Heart left ventricle (tissue), 16 donors: ENCODE results near the gene IRAK2. TPM values are rescaled to one million over a fixed set of nuclear protein-coding genes. Genes with fewer than 3 reads are reported as not detected.

ENCODE experiments used
- ATAC-seq, 4 donors: fragments of 200-7000 bp; cut with Tn5 transposase; one replicate each; pipeline ENCODE4 v1.9.1; 2020 to 2022; ENCODE audit warnings: moderate library complexity in 4 of 4, mild to moderate bottlenecking in 3 of 4, moderate number of reproducible peaks in 1 of 4
- DNase-seq, 5 donors: peaks; one replicate each; pipeline ENCODE4 v3.0.0-alpha.2; 2020
- H3K27ac ChIP-seq, 12 donors: fragments of 200-600 bp; sonication (generic) in 4 of 12; one replicate each; pipeline versions ENCODE4 v1.5.0 to v1.8.0; 2016 to 2022; ENCODE audit warnings: mild to moderate bottlenecking in 2 of 12
- H3K27me3 ChIP-seq, 9 donors: fragments of 200-600 bp; sonication (generic) in 2 of 9; one replicate each; pipeline versions ENCODE4 v1.5.1 to v1.8.0; 2016 to 2022; ENCODE audit warnings: mild to moderate bottlenecking in 3 of 9
- H3K36me3 ChIP-seq, 9 donors: fragments of 200-600 bp; sonication (generic) in 2 of 9; one replicate each; pipeline versions ENCODE4 v1.5.0 to v1.8.0; 2018 to 2022; ENCODE audit warnings: mild to moderate bottlenecking in 2 of 9
- H3K4me1 ChIP-seq, 12 donors: fragments of 200-600 bp; sonication (generic) in 4 of 12; one replicate each; pipeline versions ENCODE4 v1.5.0 to v1.8.0; 2016 to 2022; ENCODE audit warnings: mild to moderate bottlenecking in 3 of 12
- H3K4me3 ChIP-seq, 12 donors: fragments of 200-600 bp; sonication (generic) in 4 of 12; one replicate each; pipeline versions ENCODE4 v1.5.0 to v1.8.0; 2017 to 2022; ENCODE audit warnings: mild to moderate bottlenecking in 9 of 12, moderate library complexity in 4 of 12
- H3K9me3 ChIP-seq, 12 donors: fragments of 200-600 bp; sonication (generic) in 4 of 12; one replicate each; pipeline versions ENCODE4 v1.5.0 to v1.8.0; 2016 to 2022; ENCODE audit warnings: mild to moderate bottlenecking in 1 of 12
- CTCF ChIP-seq, 12 donors: fragments of 200-600 bp; sonication (generic) in 4 of 12; IDR thresholded peaks; one replicate each; pipeline versions ENCODE4 v1.5.0 to v1.8.0; 2018 to 2022; ENCODE audit warnings: antibody characterized with exemption in 12 of 12, mild to moderate bottlenecking in 5 of 12
- POLR2A ChIP-seq, 2 donors: fragments of 450-650 bp; IDR thresholded peaks; one replicate each; pipeline ENCODE4 v1.6.1; 2017; ENCODE audit warnings: antibody characterized with exemption in 2 of 2, mild to moderate bottlenecking in 2 of 2, moderate library complexity in 2 of 2
- WGBS, 4 donors: extraction: QIAGEN DNeasy Blood & Tissue Kit in 2 of 4; methylation state at CpG; one replicate each; pipeline versions ENCODE4 v1.1.5 to v1.1.7; 2013 to 2018; 5-methylcytosine and 5-hydroxymethylcytosine counted together
- intact Hi-C, 10 donors: fragments of 100-400 bp; cut with DNase I; formaldehyde crosslinking; loops; one replicate each; pipeline versions ENCODE4 v1.11.1 to v1.14.2; 2022
- polyA plus RNA-seq, 2 donors: library from polyadenylated mRNA; stranded (reverse); fragments of 200-250 nt; gene quantifications; one replicate each; pipeline ENCODE4 v1.2.3, GENCODE V29; 2013
- total RNA-seq, 9 donors: library from RNA; depleted of rRNA in 2 of 9; stranded (reverse); fragments of >200 nt in 2 of 9; fragmentation: NEBNext Ultra II Directional in 3 of 9; extraction: Animal tissue kit (Norgen Biotek cat#: 25700) in 3 of 9; gene quantifications; one replicate each; pipeline versions ENCODE4 v1.1.0 to v1.2.4, GENCODE V29; 2016 to 2023
- donor health status: ischemic (EF 13 %, LVEDD 7.1; RV severe dilation, severe dysfunction).
- donor health status: healthy with polysubstance abuse.
- donor health status: DM: no; HTN: yes; CAD: no.
- donor health status: DM: no; HTN: no; CAD: no.
- donor health status: ischemic (EF 25% LVEDD 6.9; RV normal size, moderate dysfunction).
- donor health status: ischemic (EF 25% LVEDD 5.7; RV mildly dilated, moderate dysfunction).
- donor health status: healthy.
- donor health status: DM: yes; HTN: yes; CAD: no.
- donor health status: ischemic (EF 35%, LVEDD 5.7; RV mildly dilated, moderate dysfunction).
- donor health status: nonischemic (EF 11% LVEDD 7.7; RV severe dilation, severe dysfunction).
- donor health status: DM: yes; HTN: yes; CAD: no.
- donor health status: PGD.
- donor health status: ischemic (EF 29% LVEDD 5.4; RV normal size, mild dysfunction).
- donor health status: nonischemic (EF 23%, LVEDD 6.1; RV moderate dilation, normal function).

The IRAK2 gene
- total and polyA plus RNA-seq, 11 donors: 0.46 to 6.3 (median 1.4) TPM

- Histone ChIP-seq H3K4me1 (peaks cover 0 to 23% (median 2%) of the 10 kb centered on the region in 12 donors), H3K27ac (no peak overlapping the region), H3K36me3 (peaks cover 0 to 70% (median 42%) of the 10 kb centered on the region in 9 donors), H3K27me3 (no peaks in the 10 kb centered on the region), H3K4me3 (no peak overlapping the region), H3K9me3 (no peaks in the 10 kb centered on the region)
- intact Hi-C loops: no loop called here
- ATAC-seq (peak in 1 of 4 donors; percentile 32), DNase-seq (peak in 1 of 5 donors; percentile 35)
- 51 to 82% (median 60%) methylated on average over 2 of the region's 2 CpGs for WGBS, 4 donors
- TF ChIP-seq CTCF (IDR thresholded peaks at IDR 0.05) (peak in 5 of 12 donors; percentile 9 to 60 (median 19)), POLR2A (IDR thresholded peaks at IDR 0.05) (no peak)
These were observed 122.0 kb downstream of the IRAK2 start for GRCh38 chr3:10286596-10287295.

DNA sequence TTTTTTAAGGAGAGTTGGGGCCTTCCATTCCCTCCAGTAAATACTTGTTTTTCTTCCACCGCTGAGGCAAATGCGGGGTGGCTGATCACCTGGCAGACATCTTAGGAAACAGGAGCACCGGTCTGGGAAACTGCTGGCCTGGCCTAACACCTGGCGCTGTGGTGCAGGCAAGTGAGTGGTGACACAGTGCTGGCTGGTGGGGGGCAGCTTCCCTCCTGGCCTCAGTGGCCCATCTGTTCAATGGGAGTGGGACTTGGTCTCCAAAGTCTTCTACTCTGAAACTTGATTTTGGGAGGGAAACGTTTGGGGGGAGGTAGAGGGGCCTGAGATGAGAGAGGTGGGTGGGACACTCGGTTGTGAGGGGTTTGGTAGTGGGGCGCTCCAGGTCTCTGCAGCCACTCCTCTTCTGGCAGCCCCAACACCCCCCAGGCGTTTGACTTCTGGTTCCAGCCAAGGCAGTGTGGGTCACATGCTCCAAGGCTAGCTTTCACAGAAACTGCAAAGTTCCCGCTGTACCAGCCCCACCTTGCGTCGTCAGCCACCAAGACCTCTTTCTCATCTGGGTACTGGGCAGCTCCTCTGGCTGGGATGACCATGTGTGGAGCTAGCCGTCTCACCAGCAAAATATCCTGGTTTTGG, 123.3 kb downstream of the IRAK2 start:
- Histone ChIP-seq H3K4me1 (peaks cover 0 to 30% (median 6%) of the 10 kb centered on the region in 12 donors), H3K27me3 (no peaks in the 10 kb centered on the region), H3K36me3 (peaks cover 0 to 59% (median 42%) of the 10 kb centered on the region in 9 donors), H3K27ac (no peak overlapping the region), H3K4me3 (no peak overlapping the region), H3K9me3 (no peaks in the 10 kb centered on the region)
- TF ChIP-seq CTCF (IDR thresholded peaks at IDR 0.05) (no peak), POLR2A (IDR thresholded peaks at IDR 0.05) (no peak)
- DNase-seq: no peak
- intact Hi-C loops: no loop called here
- 93 to 97% (median 95%) methylated on average over 10 to 12 of the region's 12 CpGs for WGBS, 4 donors
- no peak for ATAC-seq

DNA sequence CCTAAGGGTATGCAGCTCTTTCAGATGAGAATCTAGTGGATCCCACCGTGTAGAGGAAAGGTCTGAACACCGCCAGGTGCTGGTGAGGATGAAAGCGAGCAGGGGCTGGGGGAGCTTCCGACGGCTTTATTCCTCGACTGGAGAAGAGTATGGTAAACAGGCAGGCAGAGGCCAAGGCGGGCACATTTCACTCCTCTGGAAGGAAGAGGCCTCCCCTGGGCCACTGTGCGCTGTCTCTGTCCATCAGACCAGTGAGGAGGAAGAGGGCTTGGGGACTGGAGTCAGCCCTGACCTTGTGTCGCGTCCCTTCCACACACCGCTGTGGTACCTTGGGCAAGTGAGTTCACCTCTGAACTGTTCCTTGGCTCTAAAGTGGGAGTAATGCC, 123.8 kb downstream of the IRAK2 start:
- H3K4me1 ChIP-seq: peaks cover 0 to 34% (median 4%) of the 10 kb centered on the region in 12 donors
- TF ChIP-seq POLR2A (IDR thresholded peaks at IDR 0.05) (no peak), CTCF (IDR thresholded peaks at IDR 0.05) (no peak)
- ATAC-seq: no peak
- no peak overlapping the region for H3K27ac ChIP-seq
- WGBS, 4 donors: 87 to 98% (median 96%) methylated on average over 11 of the region's 11 CpGs
- no peak overlapping the region for H3K4me3 ChIP-seq
- no peaks in the 10 kb centered on the region for H3K9me3 ChIP-seq
- H3K36me3 ChIP-seq: peaks cover 0 to 54% (median 37%) of the 10 kb centered on the region in 9 donors
- no peak for DNase-seq
- intact Hi-C loops: no loop called here
- H3K27me3 ChIP-seq: no peaks in the 10 kb centered on the region

DNA sequence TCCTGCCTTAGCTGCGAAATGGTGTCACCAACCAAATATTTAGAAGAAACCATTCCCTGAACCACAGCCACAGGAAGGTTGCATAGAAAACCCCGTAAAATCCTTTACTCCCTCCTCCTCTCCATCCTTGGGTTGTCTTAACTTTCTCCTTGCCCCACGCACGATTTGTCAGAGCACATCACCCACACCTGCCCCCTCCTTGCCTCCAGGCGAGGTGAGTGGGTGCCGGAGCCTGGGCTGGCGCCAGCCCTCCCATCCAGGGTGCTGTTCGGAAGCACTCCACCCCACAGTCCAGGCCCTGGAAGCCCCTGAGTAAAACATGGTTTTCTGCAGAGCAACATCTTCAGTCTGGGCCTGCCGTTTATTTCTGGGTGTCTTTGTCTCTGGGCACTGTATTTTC, 124.4 kb downstream of the IRAK2 start:
- peaks cover 0 to 56% (median 35%) of the 10 kb centered on the region in 9 donors for H3K36me3 ChIP-seq
- no peak for DNase-seq
- no peaks in the 10 kb centered on the region for H3K27me3 ChIP-seq
- ATAC-seq: no peak
- peaks cover 0 to 35% (median 2%) of the 10 kb centered on the region in 12 donors for H3K4me1 ChIP-seq
- no peak overlapping the region for H3K27ac ChIP-seq
- no peaks in the 10 kb centered on the region for H3K9me3 ChIP-seq
- H3K4me3 ChIP-seq: no peak overlapping the region
- no peak for TF ChIP-seq CTCF (IDR thresholded peaks at IDR 0.05)
- TF ChIP-seq POLR2A (IDR thresholded peaks at IDR 0.05): no peak
- WGBS, 4 donors: 89 to 94% (median 94%) methylated on average over 9 of the region's 9 CpGs
- intact Hi-C loops: no loop called here
